Measurements from ENCODE around the gene FLT3.

DNA sequence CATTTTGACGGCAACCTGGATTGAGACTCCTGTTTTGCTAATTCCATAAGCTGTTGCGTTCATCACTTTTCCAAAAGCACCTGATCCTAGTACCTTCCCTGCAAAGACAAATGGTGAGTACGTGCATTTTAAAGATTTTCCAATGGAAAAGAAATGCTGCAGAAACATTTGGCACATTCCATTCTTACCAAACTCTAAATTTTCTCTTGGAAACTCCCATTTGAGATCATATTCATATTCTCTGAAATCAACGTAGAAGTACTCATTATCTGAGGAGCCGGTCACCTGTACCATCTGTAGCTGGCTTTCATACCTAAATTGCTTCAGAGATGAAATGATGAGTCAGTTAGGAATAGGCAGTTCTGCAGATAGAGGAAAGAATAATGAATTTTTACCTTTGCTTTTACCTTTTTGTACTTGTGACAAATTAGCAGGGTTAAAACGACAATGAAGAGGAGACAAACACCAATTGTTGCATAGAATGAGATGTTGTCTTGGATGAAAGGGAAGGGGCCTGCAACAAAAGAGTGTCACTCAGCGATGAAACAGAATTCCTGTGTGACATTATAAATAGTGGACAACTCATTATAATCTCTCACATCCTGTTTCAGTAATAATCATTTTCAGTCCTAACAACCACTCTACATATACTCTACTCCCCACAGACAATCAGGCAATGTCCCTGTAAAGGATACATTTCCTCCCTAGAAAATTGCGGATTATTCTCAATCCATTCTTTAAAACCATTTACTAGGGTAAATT is 66.3 kb downstream of the FLT3 start:
- TF ChIP-seq POLR2AphosphoS5 (IDR thresholded peaks at IDR 0.05; ENCODE audit: borderline replicate concordance, low read depth, low read length) (no peak), EZH2 (IDR thresholded peaks at IDR 0.05) (no peak)

Data from SK-N-MC (cell line).